Tibial nerve (tissue), 4 donors: ENCODE measurements around the gene RAB11B. TPM values are rescaled to one million over a fixed set of nuclear protein-coding genes. Genes with fewer than 3 reads are reported as not detected.
A peak's percentile ranks its signal among the peaks of the same experiment; 100 is the strongest.

Source experiments
- DNase-seq, 2 donors: peaks; one replicate each; pipeline ENCODE4 v3.0.0-alpha.2; 2019; ENCODE audit warnings: low spot score in 2 of 2
- H3K27ac ChIP-seq, 4 donors: fragments of 200-600 bp; sonication (generic) in 3 of 4; one replicate each; pipeline ENCODE4 v1.5.1; 2017 to 2019; ENCODE audit warnings: mild to moderate bottlenecking in 1 of 4
- H3K27me3 ChIP-seq, 2 donors: fragments of 200-600 bp; sonication (generic) in 1 of 2; one replicate each; pipeline versions ENCODE4 v1.5.1 to v1.6.0; 2017 to 2019
- H3K36me3 ChIP-seq, 3 donors: fragments of 200-600 bp; sonication (generic); one replicate each; pipeline ENCODE4 v1.5.1; 2018 to 2019
- H3K4me1 ChIP-seq, 4 donors: fragments of 200-600 bp; sonication (generic) in 3 of 4; one replicate each; pipeline ENCODE4 v1.5.1; 2017 to 2019
- H3K4me3 ChIP-seq, 4 donors: fragments of 200-600 bp; sonication (generic) in 3 of 4; one replicate each; pipeline ENCODE4 v1.5.1; 2017 to 2019; ENCODE audit warnings: mild to moderate bottlenecking in 1 of 4, moderate library complexity in 1 of 4
- H3K9me3 ChIP-seq, 4 donors: fragments of 200-600 bp; sonication (generic) in 3 of 4; one replicate each; pipeline ENCODE4 v1.5.1; 2017 to 2019
- CTCF ChIP-seq, 5 experiments: fragments of 200-600 bp in 3 of 5; fragments of 450-650 bp in 2 of 5; sonication (generic) in 3 of 5; IDR thresholded peaks; one replicate each; pipeline ENCODE4 v1.5.1; 2016 to 2019; ENCODE audit warnings: antibody characterized with exemption in 5 of 5, mild to moderate bottlenecking in 3 of 5, moderate library complexity in 2 of 5
- EP300 ChIP-seq, 2 donors: sonication (generic); formaldehyde crosslinking; IDR thresholded peaks; one replicate each; pipeline ENCODE4 v1.6.1; 2017; ENCODE audit warnings: antibody characterized with exemption in 2 of 2, mild to moderate bottlenecking in 1 of 2
- POLR2A ChIP-seq, 2 donors: fragments of 450-650 bp; IDR thresholded peaks; one replicate each; pipeline ENCODE4 v1.6.1; 2017; ENCODE audit warnings: antibody characterized with exemption in 2 of 2, mild to moderate bottlenecking in 2 of 2, moderate library complexity in 2 of 2
- WGBS, 2 donors: methylation state at CpG; one replicate each; pipeline ENCODE4 v1.1.5; 2018; 5-methylcytosine and 5-hydroxymethylcytosine counted together
- total RNA-seq, 4 donors: library from RNA; depleted of rRNA; stranded (reverse); fragments of >200 nt; gene quantifications; one replicate each; pipeline ENCODE4 v1.1.0, GENCODE V29; 2016

The RAB11B gene
- total RNA-seq, 4 donors from 2014 or later = 35.6 to 147 (median 68.9) TPM

GRCh38 chr19:8396563-8397203, 6.5 kb downstream of the RAB11B start:
- Histone ChIP-seq H3K27ac (peak overlapping the region in 2 of 4 donors; percentile 57 to 100), H3K27me3 (no peaks in the 10 kb centered on the region), H3K36me3 (peaks cover 0 to 26% (median 0%) of the 10 kb centered on the region in 3 donors), H3K4me3 (no peak overlapping the region), H3K9me3 (no peaks in the 10 kb centered on the region), H3K4me1 (peaks cover 0 to 68% (median 47%) of the 10 kb centered on the region in 4 donors)
- WGBS, 2 donors = 52 to 56% methylated on average over 19 to 21 of the region's 22 CpGs
- DNase-seq = peak in 1 of 2 donors; percentile 43
- peak in 1 of 2 donors; percentile 13 for TF ChIP-seq EP300 (IDR thresholded peaks at IDR 0.05)
- no peak for TF ChIP-seq POLR2A (IDR thresholded peaks at IDR 0.05)
- peak; percentile 45 to 63 (median 61) for TF ChIP-seq CTCF (IDR thresholded peaks at IDR 0.05)

GRCh38 chr19:8397271-8397670, 7.1 kb downstream of the RAB11B start:
- Histone ChIP-seq H3K27me3 (no peaks in the 10 kb centered on the region), H3K27ac (peak overlapping the region in 2 of 4 donors; percentile 57 to 62), H3K36me3 (peaks cover 0 to 32% (median 0%) of the 10 kb centered on the region in 3 donors), H3K4me1 (peaks cover 0 to 62% (median 41%) of the 10 kb centered on the region in 4 donors), H3K4me3 (no peak overlapping the region), H3K9me3 (no peaks in the 10 kb centered on the region)
- TF ChIP-seq POLR2A (IDR thresholded peaks at IDR 0.05) (no peak), EP300 (IDR thresholded peaks at IDR 0.05) (no peak), CTCF (IDR thresholded peaks at IDR 0.05) (no peak)
- 28 to 43% methylated on average over 7 of the region's 7 CpGs for WGBS, 2 donors
- no peak for DNase-seq

GRCh38 chr19:8397746-8398310, 7.7 kb downstream of the RAB11B start:
- Histone ChIP-seq H3K9me3 (no peaks in the 10 kb centered on the region), H3K27me3 (no peaks in the 10 kb centered on the region), H3K4me1 (peaks cover 0 to 57% (median 37%) of the 10 kb centered on the region in 4 donors), H3K4me3 (no peak overlapping the region), H3K27ac (peak overlapping the region in 2 of 4 donors; percentile 57 to 62), H3K36me3 (peaks cover 0 to 37% (median 0%) of the 10 kb centered on the region in 3 donors)
- DNase-seq = no peak
- 69 to 89% methylated on average over 6 to 9 of the region's 10 CpGs for WGBS, 2 donors
- no peak for TF ChIP-seq CTCF (IDR thresholded peaks at IDR 0.05)
- TF ChIP-seq POLR2A (IDR thresholded peaks at IDR 0.05) = no peak
- TF ChIP-seq EP300 (IDR thresholded peaks at IDR 0.05) = no peak

- Histone ChIP-seq H3K4me3 (no peak overlapping the region), H3K36me3 (peaks cover 0 to 43% (median 0%) of the 10 kb centered on the region in 3 donors), H3K27ac (peak overlapping the region in 1 of 4 donors; percentile 57), H3K9me3 (no peaks in the 10 kb centered on the region), H3K4me1 (peaks cover 0 to 52% (median 31%) of the 10 kb centered on the region in 4 donors), H3K27me3 (no peaks in the 10 kb centered on the region)
- DNase-seq = no peak
- WGBS, 2 donors = 46 to 53% methylated on average over 9 of the region's 9 CpGs
- TF ChIP-seq CTCF (IDR thresholded peaks at IDR 0.05) = no peak
- no peak for TF ChIP-seq EP300 (IDR thresholded peaks at IDR 0.05)
- no peak for TF ChIP-seq POLR2A (IDR thresholded peaks at IDR 0.05)
These were observed 8.2 kb downstream of the RAB11B start for GRCh38 chr19:8398311-8398771.

- Histone ChIP-seq H3K4me3 (no peak overlapping the region), H3K36me3 (peaks cover 0 to 57% (median 0%) of the 10 kb centered on the region in 3 donors), H3K27me3 (no peaks in the 10 kb centered on the region), H3K9me3 (no peaks in the 10 kb centered on the region), H3K4me1 (peaks cover 0 to 38% (median 20%) of the 10 kb centered on the region in 4 donors), H3K27ac (no peak overlapping the region)
- no peak for DNase-seq
- 95 to 99% methylated on average over 23 to 34 of the region's 34 CpGs for WGBS, 2 donors
- TF ChIP-seq POLR2A (IDR thresholded peaks at IDR 0.05) (no peak), CTCF (IDR thresholded peaks at IDR 0.05) (no peak), EP300 (IDR thresholded peaks at IDR 0.05) (no peak)
These were observed 9.6 kb downstream of the RAB11B start for GRCh38 chr19:8399681-8400188.
